Measurements from ENCODE around the gene FHOD3.

Gene FHOD3

GRCh38 chr18:36630917-36631316 lies 333.4 kb downstream of the FHOD3 start:
- Mint-ChIP-seq H3K36me3 (no peaks in the 10 kb centered on the region), H3K27ac (no peak overlapping the region), H3K4me3 (no peak overlapping the region), H3K27me3 (peaks cover 13% of the 10 kb centered on the region), H3K9me3 (ENCODE audit: low read depth) (no peaks in the 10 kb centered on the region), H3K4me1 (ENCODE audit: low read depth) (no peaks in the 10 kb centered on the region)

DNA sequence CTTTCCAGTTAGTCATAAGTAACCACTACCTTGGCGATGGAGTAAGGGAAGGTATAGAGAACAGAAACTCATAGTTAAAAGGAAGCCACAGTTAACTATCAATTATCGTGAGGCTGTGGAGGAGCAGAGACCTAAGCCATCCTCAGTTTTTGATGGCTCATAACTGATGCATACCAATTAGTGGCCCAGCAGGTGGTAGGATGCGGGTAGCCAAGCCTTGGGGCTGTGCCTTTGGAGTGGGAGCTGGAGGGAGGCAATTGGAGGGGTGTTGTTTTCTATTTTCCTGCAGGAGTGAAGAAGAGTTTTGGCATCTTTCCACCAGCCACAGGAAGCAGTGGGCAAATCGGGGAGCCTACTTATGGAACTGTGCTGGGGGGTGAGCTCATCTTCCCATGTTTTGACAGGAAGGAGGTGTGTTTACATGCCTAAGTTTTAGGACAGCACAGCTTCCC lies 336.5 kb downstream of the FHOD3 start:
- Mint-ChIP-seq H3K9me3 (ENCODE audit: low read depth) (no peaks in the 10 kb centered on the region), H3K4me3 (no peak overlapping the region), H3K27me3 (peaks cover 16% of the 10 kb centered on the region), H3K27ac (no peak overlapping the region), H3K36me3 (no peaks in the 10 kb centered on the region), H3K4me1 (ENCODE audit: low read depth) (no peaks in the 10 kb centered on the region)

- Mint-ChIP-seq H3K4me3 (no peak overlapping the region), H3K9me3 (ENCODE audit: low read depth) (no peaks in the 10 kb centered on the region), H3K4me1 (ENCODE audit: low read depth) (no peaks in the 10 kb centered on the region), H3K27me3 (peaks cover 15% of the 10 kb centered on the region), H3K36me3 (no peaks in the 10 kb centered on the region), H3K27ac (no peak overlapping the region)
Observed at GRCh38 chr18:36634573-36635216, 337.2 kb downstream of the FHOD3 start.

DNA sequence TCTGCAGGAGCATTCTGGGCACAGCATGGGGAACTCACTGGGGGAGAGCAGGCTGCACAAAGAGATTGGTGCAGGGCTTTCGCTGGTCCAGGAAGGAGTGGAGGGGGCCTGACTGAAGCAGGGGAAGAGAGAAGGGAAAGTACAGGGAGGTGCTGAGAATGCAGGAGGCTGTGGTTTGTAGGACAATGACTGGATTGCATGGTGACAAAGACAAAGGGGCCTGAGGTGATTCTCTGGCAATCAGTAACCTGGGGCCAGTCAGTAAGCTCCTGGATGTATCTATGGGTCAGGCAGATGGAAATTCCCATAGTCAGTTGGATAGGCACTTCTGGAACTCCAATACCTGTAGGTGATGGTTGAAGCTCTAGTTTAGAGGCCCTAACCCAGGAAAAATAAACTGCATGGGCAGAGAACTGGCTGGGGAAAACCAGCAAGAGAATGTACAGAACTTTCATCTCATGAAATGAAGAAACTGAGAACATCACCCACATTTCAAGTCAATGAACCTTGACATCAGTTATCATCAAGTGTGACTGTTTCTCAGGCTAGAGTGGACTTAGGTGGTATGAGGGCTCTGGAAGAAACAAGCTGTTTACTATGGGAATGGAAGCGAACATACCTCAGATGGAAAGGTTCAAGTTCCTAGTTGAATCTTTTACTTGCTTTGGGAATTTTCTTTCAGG lies 338.0 kb downstream of the FHOD3 start:
- Mint-ChIP-seq H3K36me3 (no peaks in the 10 kb centered on the region), H3K4me1 (ENCODE audit: low read depth) (no peaks in the 10 kb centered on the region), H3K9me3 (ENCODE audit: low read depth) (no peaks in the 10 kb centered on the region), H3K27ac (no peak overlapping the region), H3K4me3 (no peak overlapping the region), H3K27me3 (peaks cover 15% of the 10 kb centered on the region)

DNA sequence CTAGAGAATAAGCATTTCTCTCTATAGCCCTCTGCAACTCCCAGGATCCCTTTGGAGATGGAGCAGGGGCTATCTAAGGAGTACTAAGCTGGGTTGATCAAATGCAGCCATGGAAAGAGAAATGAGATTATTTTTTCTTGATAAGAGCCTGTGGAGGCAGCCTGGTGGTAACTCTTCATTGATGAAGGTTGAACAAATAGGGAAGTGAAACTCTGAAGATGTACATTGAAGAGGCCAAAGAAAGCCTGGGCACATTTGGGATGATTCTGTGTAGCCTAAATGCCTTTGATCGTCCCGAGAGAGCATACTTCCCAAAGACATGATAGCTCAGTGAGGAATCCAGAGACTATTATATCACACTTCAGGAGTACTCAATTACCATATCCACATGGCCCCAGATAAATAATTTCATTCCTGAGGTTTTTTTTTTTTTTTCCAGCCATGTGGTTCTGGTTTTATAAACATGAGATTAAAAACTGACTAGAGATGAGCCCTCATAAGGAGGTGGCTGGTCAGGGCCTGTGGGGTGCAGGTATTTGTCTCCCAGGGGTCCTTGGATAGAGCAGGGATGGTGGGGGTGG lies 338.8 kb downstream of the FHOD3 start:
- no peaks in the 10 kb centered on the region for H3K9me3 Mint-ChIP-seq (ENCODE audit: low read depth)
- H3K4me1 Mint-ChIP-seq (ENCODE audit: low read depth) = no peaks in the 10 kb centered on the region
- no peak overlapping the region for H3K27ac Mint-ChIP-seq
- H3K4me3 Mint-ChIP-seq = no peak overlapping the region
- no peaks in the 10 kb centered on the region for H3K36me3 Mint-ChIP-seq
- peaks cover 18% of the 10 kb centered on the region for H3K27me3 Mint-ChIP-seq

DNA sequence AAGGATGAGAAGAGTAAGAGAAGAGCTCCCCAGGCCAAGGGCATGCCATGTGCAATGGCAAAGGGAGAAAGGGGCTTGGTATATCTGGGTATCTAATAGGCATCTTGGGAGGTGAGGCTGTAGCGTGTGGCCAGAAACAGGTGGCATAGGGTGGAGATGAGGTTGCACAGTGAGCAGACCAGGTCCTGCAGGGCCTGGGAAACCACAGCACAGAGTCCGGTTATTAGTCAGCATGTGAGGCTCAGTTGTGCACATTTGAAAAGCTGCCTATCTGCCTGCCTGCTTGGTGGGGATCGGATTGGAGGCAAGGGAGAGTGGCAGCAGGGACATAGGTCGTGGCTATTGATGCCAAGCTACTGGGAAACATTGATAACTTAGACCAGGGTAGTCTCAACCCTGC lies 340.7 kb downstream of the FHOD3 start:
- no peaks in the 10 kb centered on the region for H3K4me1 Mint-ChIP-seq (ENCODE audit: low read depth)
- H3K27ac Mint-ChIP-seq = no peak overlapping the region
- no peak overlapping the region for H3K4me3 Mint-ChIP-seq
- H3K27me3 Mint-ChIP-seq = peaks cover 18% of the 10 kb centered on the region
- H3K9me3 Mint-ChIP-seq (ENCODE audit: low read depth) = no peaks in the 10 kb centered on the region
- no peaks in the 10 kb centered on the region for H3K36me3 Mint-ChIP-seq

GRCh38 chr18:36640021-36640952 lies 342.8 kb downstream of the FHOD3 start:
- Mint-ChIP-seq H3K27ac (no peak overlapping the region), H3K4me1 (ENCODE audit: low read depth) (no peaks in the 10 kb centered on the region), H3K36me3 (no peaks in the 10 kb centered on the region), H3K4me3 (no peak overlapping the region), H3K27me3 (peaks cover 7% of the 10 kb centered on the region), H3K9me3 (ENCODE audit: low read depth) (no peaks in the 10 kb centered on the region)

DNA sequence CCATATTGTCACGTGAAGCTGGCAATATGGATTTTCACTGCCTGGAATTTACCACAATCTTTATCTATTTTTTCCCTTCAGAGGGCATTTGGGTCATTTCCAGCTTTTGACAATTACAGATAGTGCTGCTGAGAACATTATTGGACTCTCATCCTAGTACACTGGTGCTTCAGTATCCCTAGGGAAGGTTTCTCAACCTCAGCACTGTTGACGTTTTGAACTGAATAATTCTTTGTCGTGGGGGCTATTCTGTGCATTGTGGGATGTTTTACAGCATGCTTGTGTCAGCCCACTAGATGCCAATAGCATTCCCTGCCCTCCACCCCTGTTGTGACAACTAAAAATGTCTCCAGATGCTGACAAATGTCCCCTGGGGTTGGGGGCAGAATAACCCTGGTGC lies 345.5 kb downstream of the FHOD3 start:
- H3K4me1 Mint-ChIP-seq (ENCODE audit: low read depth) = no peaks in the 10 kb centered on the region
- H3K9me3 Mint-ChIP-seq (ENCODE audit: low read depth) = no peaks in the 10 kb centered on the region
- no peak overlapping the region for H3K27ac Mint-ChIP-seq
- H3K36me3 Mint-ChIP-seq = no peaks in the 10 kb centered on the region
- peaks cover 7% of the 10 kb centered on the region for H3K27me3 Mint-ChIP-seq
- no peak overlapping the region for H3K4me3 Mint-ChIP-seq

GRCh38 chr18:36648803-36649202 lies 351.3 kb downstream of the FHOD3 start:
- Mint-ChIP-seq H3K27ac (no peak overlapping the region), H3K36me3 (no peaks in the 10 kb centered on the region), H3K27me3 (peaks cover 5% of the 10 kb centered on the region), H3K9me3 (ENCODE audit: low read depth) (no peaks in the 10 kb centered on the region), H3K4me1 (ENCODE audit: low read depth) (no peaks in the 10 kb centered on the region), H3K4me3 (no peak overlapping the region)

DNA sequence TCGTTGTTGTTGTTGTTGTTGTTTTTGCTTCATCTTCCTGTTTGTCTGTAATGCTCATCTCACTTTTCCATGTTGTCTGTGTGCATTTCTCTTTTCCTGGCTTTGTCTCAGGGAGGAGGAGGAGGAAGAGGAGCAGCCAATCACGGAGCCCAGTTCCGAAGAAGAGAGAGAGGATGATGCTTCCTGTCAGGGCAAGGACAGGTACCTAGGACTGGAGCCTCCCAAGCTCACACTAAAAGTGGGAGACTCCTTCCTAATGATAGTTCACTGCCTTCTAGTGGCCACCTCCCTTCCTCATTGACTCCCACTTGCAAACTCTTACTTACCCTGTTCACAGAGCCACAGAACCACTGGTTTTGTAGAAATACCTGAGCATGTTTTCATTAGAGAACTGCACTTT lies 351.7 kb downstream of the FHOD3 start:
- no peak overlapping the region for H3K4me3 Mint-ChIP-seq
- H3K9me3 Mint-ChIP-seq (ENCODE audit: low read depth) = no peaks in the 10 kb centered on the region
- no peaks in the 10 kb centered on the region for H3K36me3 Mint-ChIP-seq
- H3K27ac Mint-ChIP-seq = no peak overlapping the region
- peaks cover 5% of the 10 kb centered on the region for H3K27me3 Mint-ChIP-seq
- H3K4me1 Mint-ChIP-seq (ENCODE audit: low read depth) = no peaks in the 10 kb centered on the region

GRCh38 chr18:36650266-36650665 lies 352.8 kb downstream of the FHOD3 start:
- Mint-ChIP-seq H3K36me3 (no peaks in the 10 kb centered on the region), H3K4me1 (ENCODE audit: low read depth) (no peaks in the 10 kb centered on the region), H3K4me3 (no peak overlapping the region), H3K9me3 (ENCODE audit: low read depth) (no peaks in the 10 kb centered on the region), H3K27ac (no peak overlapping the region), H3K27me3 (peaks cover 5% of the 10 kb centered on the region)

GRCh38 chr18:36650906-36651305 lies 353.4 kb downstream of the FHOD3 start:
- Mint-ChIP-seq H3K9me3 (ENCODE audit: low read depth) (no peaks in the 10 kb centered on the region), H3K4me1 (ENCODE audit: low read depth) (no peaks in the 10 kb centered on the region), H3K27me3 (peaks cover 5% of the 10 kb centered on the region), H3K36me3 (no peaks in the 10 kb centered on the region), H3K27ac (no peak overlapping the region), H3K4me3 (no peak overlapping the region)

DNA sequence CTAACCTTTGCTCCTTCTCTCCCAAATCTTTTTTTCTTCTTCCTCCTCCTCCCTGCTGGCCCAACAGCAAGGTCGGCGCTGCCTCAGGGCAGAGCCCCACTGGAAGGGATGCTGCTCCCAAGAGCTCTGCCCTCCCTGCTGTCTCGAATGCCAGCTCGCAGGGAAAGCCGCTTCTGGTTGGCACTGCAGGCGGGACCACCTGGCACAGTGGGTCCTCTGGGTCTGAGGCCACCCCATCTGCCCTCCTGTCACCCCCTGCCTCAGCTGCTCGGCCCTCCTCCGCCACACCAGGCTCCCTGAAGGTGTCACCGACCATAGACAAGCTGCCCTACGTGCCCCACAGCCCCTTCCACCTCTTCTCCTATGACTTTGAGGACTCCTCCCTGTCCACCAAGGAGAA lies 355.0 kb downstream of the FHOD3 start:
- Mint-ChIP-seq H3K4me3 (no peak overlapping the region), H3K9me3 (ENCODE audit: low read depth) (no peaks in the 10 kb centered on the region), H3K27ac (no peak overlapping the region), H3K27me3 (peaks cover 4% of the 10 kb centered on the region), H3K4me1 (ENCODE audit: low read depth) (no peaks in the 10 kb centered on the region), H3K36me3 (no peaks in the 10 kb centered on the region)

DNA sequence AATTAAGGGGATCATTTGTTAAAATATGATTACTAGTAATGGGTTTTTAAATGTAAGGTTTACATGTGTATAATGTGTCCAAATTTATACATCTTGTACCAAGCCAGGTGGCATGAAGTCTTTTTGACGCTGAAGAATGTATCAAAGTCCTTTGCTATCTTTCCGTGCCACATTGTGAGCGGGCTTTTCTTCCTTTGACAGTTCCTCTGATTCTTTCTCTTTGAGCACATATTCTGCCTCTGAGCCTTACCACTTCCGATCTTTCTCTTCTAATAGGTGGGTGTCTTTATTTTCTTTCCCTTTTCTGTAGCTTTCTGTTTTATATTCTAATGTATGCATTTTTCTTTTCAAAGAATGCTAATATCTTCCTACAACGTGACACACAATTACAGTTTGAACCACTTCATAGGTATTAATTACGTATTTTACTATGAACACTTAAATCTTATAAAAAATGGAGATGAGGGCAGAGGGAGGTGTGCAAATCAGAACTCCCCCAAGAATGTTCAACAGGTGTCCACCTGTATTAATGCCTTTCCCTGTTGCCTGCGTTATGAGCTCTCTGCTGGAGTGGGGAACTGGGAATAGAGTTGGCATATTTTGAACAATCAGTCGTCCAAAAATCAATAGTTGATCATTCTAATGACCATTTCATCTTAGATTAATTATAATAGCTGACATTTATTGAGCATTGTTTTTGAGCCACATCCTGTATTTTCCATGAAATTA lies 355.8 kb downstream of the FHOD3 start:
- H3K9me3 Mint-ChIP-seq (ENCODE audit: low read depth) = no peaks in the 10 kb centered on the region
- no peak overlapping the region for H3K27ac Mint-ChIP-seq
- no peak overlapping the region for H3K4me3 Mint-ChIP-seq
- H3K4me1 Mint-ChIP-seq (ENCODE audit: low read depth) = no peaks in the 10 kb centered on the region
- H3K27me3 Mint-ChIP-seq = peaks cover 4% of the 10 kb centered on the region
- H3K36me3 Mint-ChIP-seq = no peaks in the 10 kb centered on the region
